Measurements from ENCODE around the gene MRPL54.

Gene MRPL54

GRCh38 chr19:3785938-3786824, 23.7 kb downstream of the MRPL54 start, which contains the start of gene MATK:
MATK (minus strand) TSS chr19:3786381; CDS start chr19:3785135, 1,246 bp downstream.
- DNase-seq (ENCODE audit: low read depth): no peak

- peak; percentile 22 for DNase-seq (ENCODE audit: low read depth)
Observed at GRCh38 chr19:3788996-3789778, 26.7 kb downstream of the MRPL54 start.

- DNase-seq (ENCODE audit: low read depth): no peak
Observed at GRCh38 chr19:3790209-3790734, 27.8 kb downstream of the MRPL54 start.

- DNase-seq (ENCODE audit: low read depth): no peak
Observed at GRCh38 chr19:3790941-3791340, 28.5 kb downstream of the MRPL54 start.

- DNase-seq (ENCODE audit: low read depth): no peak
Observed at GRCh38 chr19:3792114-3792513, 29.6 kb downstream of the MRPL54 start.

GRCh38 chr19:3793799-3794198, 31.3 kb downstream of the MRPL54 start:
- no peak for DNase-seq (ENCODE audit: low read depth)

GRCh38 chr19:3796358-3796757, 33.9 kb downstream of the MRPL54 start:
- DNase-seq (ENCODE audit: low read depth): no peak

- DNase-seq (ENCODE audit: low read depth): no peak
Observed at GRCh38 chr19:3798137-3798536, 35.7 kb downstream of the MRPL54 start.

- no peak for DNase-seq (ENCODE audit: low read depth)
Observed at GRCh38 chr19:3800996-3801395, 38.5 kb downstream of the MRPL54 start.

GRCh38 chr19:3801412-3802096, 39.1 kb downstream of the MRPL54 start:
- peak; percentile 51 for DNase-seq (ENCODE audit: low read depth)

GRCh38 chr19:3803114-3803888, 40.8 kb downstream of the MRPL54 start:
- DNase-seq (ENCODE audit: low read depth): no peak

- no peak for DNase-seq (ENCODE audit: low read depth)
Observed at GRCh38 chr19:3803986-3804385, 41.5 kb downstream of the MRPL54 start.

- no peak for DNase-seq (ENCODE audit: low read depth)
Observed at GRCh38 chr19:3804429-3804828, 41.9 kb downstream of the MRPL54 start.

- no peak for DNase-seq (ENCODE audit: low read depth)
Observed at GRCh38 chr19:3805859-3806258, 43.4 kb downstream of the MRPL54 start.

GRCh38 chr19:3807131-3807480, 44.6 kb downstream of the MRPL54 start:
- no peak for DNase-seq (ENCODE audit: low read depth)

- no peak for DNase-seq (ENCODE audit: low read depth)
Observed at GRCh38 chr19:3807574-3808354, 45.3 kb downstream of the MRPL54 start.

GRCh38 chr19:3808420-3809143, 46.1 kb downstream of the MRPL54 start:
- DNase-seq (ENCODE audit: low read depth): no peak

GRCh38 chr19:3809881-3810707, 47.6 kb downstream of the MRPL54 start:
- no peak for DNase-seq (ENCODE audit: low read depth)

GRCh38 chr19:3810708-3811355, 48.4 kb downstream of the MRPL54 start:
- no peak for DNase-seq (ENCODE audit: low read depth)

Measured in activated gamma-delta T cell treated with anti-CD3 and anti-CD28 coated beads, Interleukin-2, amount 50 U/mL, for 16 hours (primary cell).